ENCODE measurements around the gene TRMT44. TPM values are rescaled to one million over a fixed set of nuclear protein-coding genes. Genes with fewer than 3 reads are reported as not detected.
A peak's percentile ranks its signal among the peaks of the same experiment; 100 is the strongest.
"Not testable (repeated sequence)": the region's sequence is repeated elsewhere in the genome, so short reads cannot be mapped to it uniquely, and the experiment has no call there.

The TRMT44 gene
- total RNA-seq, 1 donor from 2014 or later, result 9.2 TPM

GRCh38 chr4:8403173-8403753 is 37.3 kb upstream of the TRMT44 start:
- intact Hi-C loops (cut with DNase I), result loop anchor here (1.0 to 2.0 kb wide), 4 partner anchors 72 to 161 kb away; no protein-coding TSS in a partner anchor

DNA sequence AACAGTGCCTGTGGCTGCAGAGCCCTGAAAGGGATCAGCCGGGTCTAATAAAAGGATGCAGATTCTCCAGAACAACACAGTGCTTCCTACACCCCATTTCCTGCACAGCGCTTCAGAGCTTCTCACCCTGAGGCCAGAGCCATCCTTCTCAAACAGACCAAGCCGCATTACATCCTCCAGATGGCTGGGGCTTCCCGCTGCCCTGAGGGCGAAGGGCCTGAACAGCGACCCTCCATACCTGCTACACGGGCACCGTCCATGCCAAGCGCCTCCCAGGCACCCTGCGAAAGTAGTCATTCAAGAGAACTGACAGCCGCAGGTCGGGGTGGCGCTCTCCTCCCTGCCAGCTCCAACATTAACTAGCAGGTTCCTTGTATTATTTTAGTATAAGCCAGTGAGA is 36.6 kb upstream of the TRMT44 start:
- ATAC-seq (no peak), DNase-seq (ENCODE audit: missing footprints) (no peak)
- intact Hi-C loops (cut with DNase I), result loop anchor here (1.0 to 2.0 kb wide), 4 partner anchors 73 to 162 kb away; no protein-coding TSS in a partner anchor

More at GRCh38 chr4:8403173-8403753, 37.3 kb upstream of the TRMT44 start:
- peak; percentile 83 for ATAC-seq
- peak; percentile 91 for DNase-seq (ENCODE audit: missing footprints)

- intact Hi-C loops (cut with DNase I), result loop anchor here (5.0 kb wide), 1 partner anchor 223 kb away; no protein-coding TSS in a partner anchor
Measured at GRCh38 chr4:8404791-8405515, 35.6 kb upstream of the TRMT44 start.

GRCh38 chr4:8405516-8405875 is 35.1 kb upstream of the TRMT44 start:
- ATAC-seq (no peak), DNase-seq (ENCODE audit: missing footprints) (no peak)
- intact Hi-C loops (cut with DNase I), result loop anchor here (5.0 kb wide), 1 partner anchor 223 kb away; no protein-coding TSS in a partner anchor

More at GRCh38 chr4:8404791-8405515, 35.6 kb upstream of the TRMT44 start:
- DNase-seq (ENCODE audit: missing footprints) (no peak), ATAC-seq (no peak)

GRCh38 chr4:8406887-8407286 is 33.7 kb upstream of the TRMT44 start:
- intact Hi-C loops (cut with DNase I), result loop anchor here (5.0 kb wide), 1 partner anchor 225 kb away; no protein-coding TSS in a partner anchor
- not testable (repeated sequence) for DNase-seq (ENCODE audit: missing footprints); ATAC-seq

DNA sequence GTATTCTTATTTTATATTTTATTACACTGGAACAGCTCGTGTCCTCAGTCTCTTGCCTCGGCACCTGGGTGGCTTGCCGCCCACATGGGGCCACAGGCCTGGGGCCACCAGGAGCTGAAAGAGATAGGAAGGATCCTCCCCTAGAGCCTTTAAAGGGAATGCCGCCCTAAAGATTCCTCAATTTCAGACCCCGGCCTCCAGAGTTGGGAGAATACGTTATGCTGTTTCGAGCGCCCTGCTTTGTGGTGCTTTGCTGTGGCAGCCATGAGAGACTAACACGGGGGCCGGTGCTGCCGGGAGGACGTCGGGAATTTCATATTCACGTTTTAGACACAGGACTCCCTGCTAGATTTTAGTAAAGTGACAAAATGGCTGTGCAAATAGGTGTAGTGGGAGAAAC is 33.3 kb upstream of the TRMT44 start:
- intact Hi-C loops (cut with DNase I), result loop anchor here (5.0 kb wide), 1 partner anchor 225 kb away; no protein-coding TSS in a partner anchor
- no peak for ATAC-seq
- DNase-seq (ENCODE audit: missing footprints), result no peak

GRCh38 chr4:8407756-8408155 is 32.8 kb upstream of the TRMT44 start:
- no peak for DNase-seq (ENCODE audit: missing footprints)
- no peak for ATAC-seq
- intact Hi-C loops (cut with DNase I), result loop anchor here (5.0 kb wide), 1 partner anchor 225 kb away; no protein-coding TSS in a partner anchor

GRCh38 chr4:8409264-8410065 is 31.1 kb upstream of the TRMT44 start:
- ATAC-seq (peak; percentile 84), DNase-seq (ENCODE audit: missing footprints) (peak; percentile 86)
- intact Hi-C loops (cut with DNase I), result loop anchor here (5.0 kb wide), 1 partner anchor 227 kb away; no protein-coding TSS in a partner anchor

DNA sequence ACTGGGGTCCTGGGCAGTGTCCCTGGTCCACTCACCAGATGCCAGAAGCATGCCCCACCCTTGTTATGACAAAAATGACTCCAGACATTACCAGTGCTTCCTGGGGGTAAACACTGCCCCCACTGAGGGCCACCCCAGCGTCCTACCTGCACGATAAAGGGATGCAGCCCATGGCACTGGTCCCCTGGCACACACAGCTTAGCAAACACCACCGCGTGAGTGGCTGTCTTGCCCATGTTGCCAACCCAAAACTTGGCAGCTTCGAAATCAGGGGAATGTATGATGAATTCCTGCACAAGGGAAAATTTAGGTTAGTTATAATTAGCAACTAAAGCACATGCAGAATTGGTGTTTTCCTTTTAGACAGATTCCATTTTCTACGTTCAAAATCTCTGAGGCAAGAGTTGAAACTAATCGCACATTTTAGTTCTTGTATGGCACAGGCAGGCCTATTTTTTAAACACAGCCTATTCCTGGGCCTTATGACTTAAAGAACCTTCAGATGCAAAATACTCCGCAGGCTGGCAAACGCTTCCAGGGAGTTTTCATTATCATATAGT is 30.4 kb upstream of the TRMT44 start:
- DNase-seq (ENCODE audit: missing footprints), result no peak
- intact Hi-C loops (cut with DNase I), result no loop called here
- ATAC-seq, result no peak

DNA sequence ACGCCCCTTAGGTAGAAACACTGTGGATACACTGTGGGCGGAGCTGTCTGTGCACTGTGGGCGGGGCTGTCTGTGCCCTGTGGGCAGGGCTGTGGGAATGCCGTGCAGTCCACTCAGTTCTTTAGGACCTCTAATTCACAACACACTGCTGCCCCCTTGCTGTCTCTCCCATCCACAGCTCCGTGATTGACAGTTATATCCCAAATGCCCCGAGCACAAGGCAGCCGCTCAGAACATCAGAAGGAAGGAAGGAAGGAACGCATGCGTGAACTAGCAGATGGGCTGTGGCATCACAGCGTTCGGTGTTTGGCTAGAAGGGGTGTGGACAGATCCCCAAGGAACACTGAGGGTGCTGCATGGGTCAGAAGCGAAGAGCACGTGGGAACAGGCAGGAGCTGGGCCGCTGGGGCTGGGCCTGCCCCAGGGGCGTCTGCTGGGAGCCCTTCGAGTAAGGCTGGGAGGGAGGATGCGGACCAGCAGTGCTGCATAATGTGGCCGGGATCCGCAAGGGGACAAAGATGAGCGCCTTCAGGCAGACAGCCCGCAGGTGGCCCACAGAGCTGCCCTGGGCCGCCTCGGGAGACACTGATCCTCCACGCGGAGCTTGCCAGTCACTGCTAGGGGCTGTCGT is 29.8 kb upstream of the TRMT44 start:
- peak; percentile 84 for ATAC-seq
- DNase-seq (ENCODE audit: missing footprints), result peak; percentile 77
- intact Hi-C loops (cut with DNase I), result no loop called here

DNA sequence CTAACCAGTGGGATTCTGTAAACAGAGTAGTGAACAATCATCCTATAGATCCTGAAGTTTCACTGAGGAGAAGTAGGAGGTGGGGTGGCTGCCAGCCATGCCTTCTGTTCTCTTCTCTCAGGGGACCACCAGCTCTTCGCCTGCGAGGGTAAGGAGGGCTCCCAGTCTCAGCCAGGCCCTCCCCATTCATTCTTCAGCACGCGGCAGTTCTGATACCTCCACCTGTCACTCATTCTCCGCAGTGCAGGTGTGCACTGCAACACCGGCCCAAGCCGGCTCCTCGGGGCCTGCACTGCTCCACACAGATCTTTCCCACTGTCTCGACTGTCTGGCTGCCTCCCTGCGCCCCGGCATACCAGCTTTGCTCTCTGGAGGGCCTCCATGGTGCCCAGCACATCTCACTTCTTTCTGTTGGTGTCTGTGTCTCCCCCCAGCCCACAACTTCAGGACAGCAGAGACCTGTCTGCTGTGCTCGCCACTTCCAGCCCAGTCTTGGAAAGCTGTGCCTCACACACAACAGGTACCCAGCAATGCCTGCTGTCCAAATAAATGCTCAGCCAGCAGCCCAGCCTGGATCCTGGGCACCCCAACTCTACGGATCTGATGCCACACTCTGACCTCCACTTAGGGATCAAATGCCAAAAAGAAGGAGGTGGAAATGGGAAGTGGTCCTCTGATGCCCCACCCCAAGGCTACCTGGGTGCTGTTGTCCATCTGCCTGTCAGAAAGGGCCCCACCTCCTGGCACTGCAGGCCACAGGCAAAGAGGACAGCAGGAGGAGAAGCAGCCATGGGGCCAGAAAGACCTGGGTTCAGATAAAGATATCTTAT is 29.0 kb upstream of the TRMT44 start:
- intact Hi-C loops (cut with DNase I), result no loop called here
- no peak for DNase-seq (ENCODE audit: missing footprints)
- no peak for ATAC-seq

DNA sequence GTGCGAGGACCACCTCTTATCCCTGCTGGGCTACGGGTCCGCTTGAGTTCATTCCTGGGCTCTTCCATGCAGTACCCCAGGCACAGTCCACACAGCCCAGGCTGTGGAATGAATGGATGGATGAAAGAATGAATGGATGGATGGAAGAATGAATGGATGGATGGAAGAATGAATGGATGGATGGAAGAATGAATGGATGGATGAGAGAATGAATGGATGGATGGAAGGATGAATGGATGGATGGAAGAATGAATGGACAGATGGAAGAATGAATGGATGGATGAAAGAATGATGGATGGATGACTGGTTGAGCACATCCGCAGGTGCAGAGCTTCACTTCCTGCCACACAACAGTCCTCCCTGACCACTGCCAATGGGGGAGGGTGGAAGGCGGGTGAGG is 28.3 kb upstream of the TRMT44 start:
- intact Hi-C loops (cut with DNase I), result no loop called here
- DNase-seq (ENCODE audit: missing footprints), result no peak
- ATAC-seq, result no peak

DNA sequence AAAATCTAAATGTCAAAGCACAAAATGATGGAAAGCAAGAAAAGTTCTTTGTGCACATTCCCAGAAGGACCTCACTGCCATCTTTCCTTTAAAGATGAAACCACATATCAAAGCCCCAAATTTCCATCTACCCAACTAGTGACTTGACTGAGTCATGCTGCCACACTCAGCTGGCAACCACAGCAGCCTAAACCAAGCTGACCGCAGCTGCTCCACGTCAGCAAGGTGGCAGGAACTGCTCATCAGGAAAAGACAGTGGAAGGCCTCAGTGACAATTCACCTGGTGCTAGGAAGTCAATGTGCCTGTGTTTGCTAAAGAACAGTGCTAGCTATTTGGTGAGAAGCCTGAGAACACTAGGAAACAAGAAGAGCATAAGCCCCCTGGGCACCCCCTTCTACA is 26.2 kb upstream of the TRMT44 start:
- no peak for DNase-seq (ENCODE audit: missing footprints)
- intact Hi-C loops (cut with DNase I), result no loop called here

GRCh38 chr4:8417071-8417614 is 23.4 kb upstream of the TRMT44 start:
- no peak for DNase-seq (ENCODE audit: missing footprints)
- no peak for ATAC-seq
- intact Hi-C loops (cut with DNase I), result no loop called here

More for the DNA sequence above, 26.2 kb upstream of the TRMT44 start:
- ATAC-seq, result no peak

- intact Hi-C loops (cut with DNase I), result no loop called here
- DNase-seq (ENCODE audit: missing footprints), result no peak
- peak; percentile 78 for ATAC-seq
Measured at GRCh38 chr4:8419222-8420041, 21.1 kb upstream of the TRMT44 start.

GRCh38 chr4:8420151-8420550 is 20.4 kb upstream of the TRMT44 start:
- not testable (repeated sequence) for DNase-seq (ENCODE audit: missing footprints)

More at GRCh38 chr4:8420151-8420550, 20.4 kb upstream of the TRMT44 start:
- ATAC-seq; intact Hi-C loops (cut with DNase I): not testable (repeated sequence)

Data from Right ventricle myocardium inferior (tissue), 1 donor.